ENCODE data around the gene ATP8B1.
"Not testable (repeated sequence)": the region's sequence is repeated elsewhere in the genome, so short reads cannot be mapped to it uniquely, and the experiment has no call there.

Gene ATP8B1

GRCh38 chr18:57803103-57803969 is at the start of gene ATP8B1:
Gene ATP8B1, minus strand, starts transcription at chr18:57803315. Its CDS starts 71,508 bp downstream, at chr18:57731807.
- DNase-seq (ENCODE audit: low read depth): peak; percentile 86

DNA sequence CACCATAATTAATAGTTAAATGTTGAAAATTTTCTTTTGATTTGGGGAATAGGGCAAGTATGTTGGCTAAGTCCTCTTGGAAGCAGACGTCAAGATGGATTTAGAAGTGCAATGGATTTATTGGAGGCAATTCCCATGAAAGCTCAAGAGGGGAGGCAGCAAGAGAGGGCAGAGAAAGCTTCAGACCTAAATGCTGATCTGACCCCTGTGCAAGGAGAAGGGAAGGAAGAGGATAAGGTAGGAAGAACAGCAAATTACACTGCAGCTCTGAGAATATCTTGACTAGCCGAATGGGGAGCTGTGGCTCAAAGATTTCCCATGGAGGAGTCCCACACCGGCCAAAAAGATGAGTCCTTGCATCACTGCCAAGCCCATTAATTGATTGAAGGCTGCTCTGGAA is 46.9 kb upstream of the ATP8B1 start:
- DNase-seq (ENCODE audit: low read depth): no peak

GRCh38 chr18:57848374-57848773 is 45.3 kb upstream of the ATP8B1 start:
- peak; percentile 66 for DNase-seq (ENCODE audit: low read depth)

DNA sequence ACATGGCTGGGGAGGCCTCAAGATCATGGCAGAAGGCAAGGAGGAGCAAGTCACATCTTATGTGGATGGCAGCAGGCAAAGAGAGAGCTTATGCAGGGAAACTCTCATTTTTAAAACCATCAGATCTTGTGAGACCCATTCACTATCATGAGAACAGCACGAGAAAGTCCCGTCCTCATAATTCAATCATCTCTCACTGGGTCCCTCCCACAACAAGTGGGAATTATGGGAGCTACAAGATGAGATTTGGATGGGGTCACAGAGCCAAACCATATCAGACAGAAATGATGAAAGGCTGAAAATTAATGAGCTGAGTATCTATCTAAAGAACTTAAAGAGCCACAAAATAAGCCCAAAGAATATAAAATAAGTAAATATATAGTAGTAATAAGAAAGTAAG is 44.3 kb upstream of the ATP8B1 start:
- DNase-seq (ENCODE audit: low read depth): not testable (repeated sequence)

- peak; percentile 91 for DNase-seq (ENCODE audit: low read depth)
These were observed 43.1 kb upstream of the ATP8B1 start for GRCh38 chr18:57846258-57846657.

GRCh38 chr18:57845605-57846074 is 42.5 kb upstream of the ATP8B1 start:
- no peak for DNase-seq (ENCODE audit: low read depth)

GRCh38 chr18:57844319-57844718 is 41.2 kb upstream of the ATP8B1 start:
- DNase-seq (ENCODE audit: low read depth): no peak

DNA sequence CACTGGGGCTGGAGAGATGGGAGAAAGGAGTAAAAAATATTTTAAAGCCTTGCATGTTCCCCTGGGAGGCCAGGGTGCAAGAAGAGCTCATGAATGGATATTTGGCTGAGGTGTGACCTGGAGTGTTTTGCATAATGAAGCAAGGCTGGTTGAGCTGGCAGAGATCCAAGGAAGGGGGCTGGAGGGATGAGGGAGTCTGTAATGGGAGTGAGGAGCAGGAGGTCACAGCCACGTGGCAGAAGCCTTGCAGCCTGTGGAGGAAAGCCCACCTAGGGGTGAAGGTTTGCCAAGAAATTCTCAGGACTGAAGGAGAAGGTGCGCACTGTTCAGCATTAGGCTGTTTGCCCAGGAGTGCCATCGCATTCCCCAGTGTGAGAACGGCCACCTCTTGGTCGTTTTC is 40.3 kb upstream of the ATP8B1 start:
- DNase-seq (ENCODE audit: low read depth): no peak

DNA sequence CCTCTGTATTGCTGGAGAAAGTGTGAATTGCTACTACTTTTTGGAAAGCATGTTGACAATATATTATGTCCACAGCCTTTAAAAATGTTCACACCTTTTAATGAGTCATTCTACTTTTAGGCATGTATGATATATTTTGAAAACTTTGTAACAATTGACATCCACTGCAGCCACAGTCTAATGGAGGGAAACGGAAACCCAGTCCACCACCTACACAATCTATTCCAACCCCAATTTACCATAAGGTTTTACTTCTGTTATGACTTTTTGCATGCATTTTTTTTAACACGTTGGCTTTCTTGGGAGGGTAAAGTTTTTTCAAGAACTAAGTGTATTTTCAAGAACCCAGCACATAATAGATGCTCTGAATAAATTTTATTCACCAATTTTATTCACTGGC is 38.5 kb upstream of the ATP8B1 start:
- DNase-seq (ENCODE audit: low read depth): no peak

- DNase-seq (ENCODE audit: low read depth): peak; percentile 87
These were observed 36.8 kb upstream of the ATP8B1 start for GRCh38 chr18:57839942-57840381.

- no peak for DNase-seq (ENCODE audit: low read depth)
These were observed 34.9 kb upstream of the ATP8B1 start for GRCh38 chr18:57837917-57838548.

GRCh38 chr18:57836557-57836956 is 33.4 kb upstream of the ATP8B1 start:
- DNase-seq (ENCODE audit: low read depth): no peak

DNA sequence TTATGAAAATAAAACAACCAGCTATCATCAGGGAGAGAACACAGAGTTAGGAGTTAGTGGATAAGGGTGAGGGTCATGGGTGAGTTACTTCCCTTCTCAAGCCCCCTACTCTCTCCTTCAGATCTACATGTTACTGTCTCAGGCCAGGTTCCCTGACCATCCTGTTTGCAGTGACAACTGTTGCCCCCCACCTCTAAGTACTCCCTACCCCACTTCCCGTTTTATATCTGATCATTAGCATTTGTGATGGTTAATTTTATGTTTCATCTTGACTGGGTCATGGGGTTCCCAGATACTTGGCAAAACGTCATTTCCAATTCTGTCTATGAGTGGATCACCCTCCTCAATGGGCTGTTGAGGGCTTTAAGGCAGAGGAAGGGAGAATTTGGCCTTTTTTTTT is 32.8 kb upstream of the ATP8B1 start:
- DNase-seq (ENCODE audit: low read depth): no peak

DNA sequence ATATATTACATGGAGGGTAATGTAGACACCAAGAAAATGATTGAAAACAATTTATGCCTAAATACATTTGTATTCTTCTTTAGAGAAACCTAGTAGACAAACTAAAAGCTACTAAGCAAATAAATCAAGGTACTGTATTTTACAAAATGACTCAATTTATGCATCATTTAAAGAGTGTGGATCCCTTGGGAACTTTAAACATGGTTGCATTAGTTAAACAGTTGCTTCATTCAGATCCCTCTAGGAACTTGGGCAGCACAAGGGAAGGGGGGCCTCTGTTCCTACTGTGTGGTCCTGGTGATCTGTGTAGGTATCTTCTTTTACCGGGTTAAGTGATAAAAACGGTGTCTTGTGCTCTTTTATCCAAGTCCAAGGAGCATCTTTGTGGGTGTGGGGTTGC is 31.5 kb upstream of the ATP8B1 start:
- DNase-seq (ENCODE audit: low read depth): no peak

DNA sequence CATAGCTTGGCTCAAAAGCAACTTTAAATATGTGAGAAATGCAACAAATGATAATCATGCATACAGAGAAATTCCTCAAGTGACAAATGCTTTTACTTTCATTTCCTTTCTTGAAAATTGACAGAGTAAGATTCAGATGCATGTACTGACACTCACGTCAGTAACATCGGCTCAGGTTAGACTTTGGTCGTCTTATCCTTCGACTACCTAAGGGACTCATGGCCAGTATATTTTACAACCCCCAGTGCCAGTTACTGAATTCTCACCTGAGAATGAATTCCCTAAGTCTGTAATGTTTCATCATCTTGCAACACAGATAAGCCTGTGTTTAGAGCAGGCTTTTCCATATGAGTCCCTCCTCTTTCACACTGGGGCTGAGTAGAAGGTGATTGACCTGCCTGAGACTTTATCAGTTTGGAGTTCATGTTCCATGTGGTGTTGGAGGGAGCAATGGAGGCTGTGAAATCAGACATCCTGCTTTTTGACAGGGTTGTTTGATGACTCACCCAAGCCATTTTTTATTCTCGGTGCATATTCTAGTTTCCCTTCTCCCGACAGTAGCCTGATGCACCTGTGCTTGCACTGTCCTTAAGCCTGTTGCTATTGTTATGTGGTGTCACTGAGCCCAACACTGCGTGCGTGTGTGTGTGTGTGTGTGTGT is 30.5 kb upstream of the ATP8B1 start:
- DNase-seq (ENCODE audit: low read depth): peak; percentile 68

- no peak for DNase-seq (ENCODE audit: low read depth)
These were observed 29.6 kb upstream of the ATP8B1 start for GRCh38 chr18:57832730-57833129.

GRCh38 chr18:57831597-57832377 is 28.7 kb upstream of the ATP8B1 start:
- no peak for DNase-seq (ENCODE audit: low read depth)

GRCh38 chr18:57827646-57828045 is 24.5 kb upstream of the ATP8B1 start:
- no peak for DNase-seq (ENCODE audit: low read depth)

GRCh38 chr18:57826252-57826651 is 23.1 kb upstream of the ATP8B1 start:
- DNase-seq (ENCODE audit: low read depth): no peak

DNA sequence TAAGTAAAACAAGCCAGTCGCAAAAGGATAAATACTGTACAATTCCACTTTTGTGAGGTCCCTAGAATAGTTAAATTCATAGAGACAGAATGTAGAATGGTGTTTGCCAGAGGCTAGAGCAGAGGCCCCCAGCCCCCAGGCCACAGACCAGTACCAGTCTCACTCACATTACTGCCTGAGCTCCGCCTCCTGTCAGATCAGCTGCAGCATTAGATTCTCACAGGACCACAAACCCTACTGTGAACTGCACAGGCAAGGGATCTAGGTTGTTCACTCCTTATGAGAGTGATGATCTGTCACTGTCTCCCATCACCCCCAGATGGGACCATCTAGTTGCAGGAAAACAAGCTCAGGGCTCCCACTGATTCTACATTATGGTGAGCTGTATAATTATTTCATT is 17.5 kb upstream of the ATP8B1 start:
- not testable (repeated sequence) for DNase-seq (ENCODE audit: low read depth)

DNA sequence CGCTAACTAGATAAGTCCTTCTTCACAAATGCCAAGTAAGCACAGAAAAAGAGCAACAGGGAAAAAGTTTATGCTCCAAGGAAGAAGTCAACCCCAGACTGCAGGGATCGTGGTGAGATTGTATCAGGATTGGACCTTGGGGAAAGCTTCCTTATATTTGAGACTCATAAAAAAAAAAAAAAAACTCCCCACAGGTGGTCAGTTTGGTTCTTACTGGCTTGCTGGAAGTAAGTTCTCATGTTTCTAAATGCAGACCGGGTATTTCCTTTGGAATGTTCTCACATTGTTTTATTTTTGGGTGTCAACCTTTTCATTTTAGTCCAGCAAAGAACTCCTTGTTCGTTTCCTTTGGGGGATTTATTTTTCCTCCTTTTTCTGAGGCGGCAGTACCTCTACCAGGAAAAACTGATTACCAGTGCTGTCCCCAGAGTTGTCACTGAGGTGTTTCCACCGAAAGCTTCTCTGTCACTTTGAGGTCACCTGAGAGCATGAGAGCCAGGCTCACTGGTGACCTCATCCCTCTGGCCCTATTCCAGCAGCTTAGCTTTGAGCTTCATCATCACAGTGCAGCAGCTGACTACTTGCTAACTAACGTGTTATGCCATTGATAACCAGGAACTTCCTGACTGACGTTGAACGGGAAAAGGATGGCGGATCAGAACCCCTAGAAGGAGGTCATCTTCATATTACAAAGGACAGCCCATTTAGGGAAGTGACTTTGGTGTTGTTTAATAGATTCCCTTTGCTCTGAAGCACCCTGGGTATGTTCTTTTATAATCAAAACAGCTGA is 16.8 kb upstream of the ATP8B1 start:
- peak; percentile 86 for DNase-seq (ENCODE audit: low read depth)
